GM19467 (cell line): ENCODE results near the gene HAO1.

Source experiments
- ATAC-seq: cut with Tn5 transposase; IDR thresholded peaks from one replicate; pipeline ENCODE4 v1.9.1; 2021; ENCODE audit warnings: mild to moderate bottlenecking, moderate library complexity; ENCODE audit not compliant: unreplicated experiment

Gene HAO1

GRCh38 chr20:7930343-7930742 is 9.9 kb downstream of the HAO1 start:
- ATAC-seq = no peak

DNA sequence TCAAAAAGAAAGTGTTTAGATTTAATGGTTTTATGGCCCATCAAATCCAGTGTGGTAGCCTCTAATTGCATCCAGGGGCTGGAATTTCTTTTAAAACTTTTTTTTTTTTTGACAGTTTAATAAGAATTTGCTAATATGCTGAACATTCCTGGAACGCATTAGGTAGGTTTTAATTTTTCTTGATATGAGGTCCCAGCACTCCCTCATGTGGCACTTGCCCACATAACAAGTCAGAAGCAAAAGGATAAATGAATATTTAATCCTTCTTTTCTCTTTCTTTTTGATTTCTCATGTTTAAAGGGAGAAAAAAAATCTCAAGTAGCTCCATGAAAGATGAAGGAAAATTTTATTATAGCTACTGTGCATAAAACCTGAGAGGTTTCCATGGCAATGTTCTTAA is 13.5 kb downstream of the HAO1 start:
- ATAC-seq = no peak

- no peak for ATAC-seq
Observed at GRCh38 chr20:7926323-7926722, 13.9 kb downstream of the HAO1 start.

GRCh38 chr20:7924692-7925091 is 15.6 kb downstream of the HAO1 start:
- no peak for ATAC-seq

DNA sequence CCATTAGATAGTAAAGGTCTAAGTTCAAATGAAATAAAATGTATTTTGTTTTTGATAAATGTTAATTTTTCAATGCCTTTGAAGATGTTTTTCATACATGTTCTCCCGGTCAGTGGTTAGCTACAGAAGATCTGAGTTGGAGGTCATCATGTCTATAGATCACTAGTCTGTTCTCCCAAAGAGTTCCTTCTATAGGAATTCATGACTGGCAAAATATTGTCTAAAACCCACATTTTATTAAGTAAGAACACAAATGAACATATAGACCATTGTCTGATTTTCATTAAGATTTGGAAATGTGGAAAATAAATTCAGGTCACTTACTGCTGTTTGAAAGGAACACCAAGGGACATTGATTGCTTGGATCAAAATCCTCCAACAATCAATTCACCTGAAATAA is 23.6 kb downstream of the HAO1 start:
- ATAC-seq = no peak

GRCh38 chr20:7912551-7912950 is 27.7 kb downstream of the HAO1 start:
- ATAC-seq = no peak

DNA sequence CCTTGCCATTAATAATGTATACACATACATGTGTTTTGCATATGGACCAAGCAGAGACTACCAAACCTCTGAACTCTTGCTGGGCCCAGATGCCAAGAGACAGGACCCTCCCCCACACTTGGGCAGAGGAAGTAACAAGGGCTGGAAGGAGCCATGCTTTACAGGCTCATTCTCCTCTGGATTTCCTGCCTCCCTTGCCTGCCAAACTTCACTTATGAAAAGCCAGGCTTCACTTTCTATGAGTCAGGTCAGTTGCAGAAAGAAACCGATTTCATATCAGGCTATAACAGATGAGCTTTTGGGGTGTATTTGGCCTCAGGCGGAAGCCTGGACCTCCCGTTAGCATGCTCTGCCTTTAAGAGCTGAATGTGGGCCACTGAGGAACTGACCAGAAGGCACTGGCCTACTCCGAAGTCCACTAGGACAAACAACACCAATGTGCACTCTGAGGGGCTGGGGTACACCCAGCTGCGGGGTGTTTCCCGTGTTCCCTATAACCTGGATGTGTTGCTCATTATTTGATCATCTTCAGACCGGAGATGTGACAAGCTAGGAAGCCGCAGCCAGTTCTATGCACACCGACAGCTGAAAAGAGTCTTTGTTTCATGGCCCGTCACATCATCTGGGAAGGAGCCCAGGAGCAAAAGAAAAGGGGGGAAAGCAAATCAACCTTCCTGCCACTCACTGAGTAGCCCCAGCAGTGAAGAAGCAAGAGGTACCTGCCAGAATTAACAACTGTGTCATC is 28.5 kb downstream of the HAO1 start:
- no peak for ATAC-seq

DNA sequence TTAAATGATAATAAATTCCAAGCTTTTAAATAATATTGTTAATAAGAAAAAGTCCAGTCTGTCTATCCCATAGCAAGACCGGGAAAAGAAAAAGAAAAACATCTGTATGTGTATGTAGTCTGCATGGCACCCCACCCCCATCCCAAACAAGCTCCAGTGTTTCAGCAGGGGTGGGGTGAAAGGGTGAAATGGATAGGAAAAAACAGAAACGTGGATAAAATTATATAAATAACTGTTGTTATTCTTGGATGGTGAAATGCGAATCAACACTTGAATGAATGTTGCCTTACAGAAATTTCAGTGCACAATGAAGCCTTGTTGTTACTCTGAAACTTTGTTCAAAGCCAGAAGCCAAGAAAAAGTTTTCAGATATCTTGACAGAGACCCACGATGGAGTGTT is 31.4 kb downstream of the HAO1 start:
- no peak for ATAC-seq

GRCh38 chr20:7903429-7903828 is 36.8 kb downstream of the HAO1 start:
- ATAC-seq = no peak

GRCh38 chr20:7902879-7903278 is 37.4 kb downstream of the HAO1 start:
- no peak for ATAC-seq

GRCh38 chr20:7897781-7898364 is 42.4 kb downstream of the HAO1 start:
- no peak for ATAC-seq

- ATAC-seq = no peak
Observed at GRCh38 chr20:7893014-7893730, 47.1 kb downstream of the HAO1 start.

DNA sequence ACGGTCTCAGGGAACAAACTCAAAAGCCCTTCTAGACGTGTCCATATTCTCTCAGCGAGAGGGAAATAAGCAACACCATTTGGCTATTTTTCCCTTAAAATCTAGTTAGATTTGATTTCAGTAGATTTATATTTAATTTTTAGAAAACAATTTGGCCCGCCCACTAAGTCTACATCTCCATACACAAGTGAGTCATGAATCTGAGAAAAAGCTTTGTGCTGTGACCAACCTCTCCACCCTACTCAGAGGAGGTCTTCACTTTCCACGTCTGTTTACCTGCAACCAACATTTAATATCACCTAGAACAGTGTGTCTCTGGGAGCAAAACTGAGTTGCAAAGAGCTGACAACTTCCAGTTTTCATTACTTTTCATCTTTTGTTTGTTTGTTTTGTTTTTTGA is 48.6 kb downstream of the HAO1 start:
- no peak for ATAC-seq

- no peak for ATAC-seq
Observed at GRCh38 chr20:7889736-7890135, 50.5 kb downstream of the HAO1 start.

- no peak for ATAC-seq
Observed at GRCh38 chr20:7883741-7884140, 56.5 kb downstream of the HAO1 start.

DNA sequence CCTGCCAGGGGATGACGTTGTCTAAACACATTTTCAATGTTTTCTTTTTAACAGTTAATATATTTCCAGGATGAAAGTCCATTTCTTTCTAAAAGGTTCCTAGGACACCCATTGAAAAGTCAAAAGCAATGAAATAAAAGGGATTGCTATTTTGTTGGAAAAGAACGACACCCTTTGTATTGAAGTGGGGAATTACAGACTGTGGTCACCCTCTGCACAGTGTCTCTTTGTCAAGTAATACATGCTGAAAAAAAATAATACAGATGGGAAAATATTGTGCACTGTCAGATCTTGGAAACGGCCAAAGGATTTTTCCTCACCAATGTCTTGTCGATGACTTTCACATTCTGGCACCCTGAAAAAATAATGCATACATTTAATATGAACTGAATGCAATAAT is 56.9 kb downstream of the HAO1 start:
- no peak for ATAC-seq

- ATAC-seq = no peak
Observed at GRCh38 chr20:7882076-7882475, 58.2 kb downstream of the HAO1 start.

- ATAC-seq = no peak
Observed at GRCh38 chr20:7881551-7881950, 58.7 kb downstream of the HAO1 start.

- peak; percentile 71 for ATAC-seq
Observed at GRCh38 chr20:7879883-7880282, 60.4 kb downstream of the HAO1 start.

GRCh38 chr20:7868108-7868507 is 72.2 kb downstream of the HAO1 start:
- no peak for ATAC-seq

DNA sequence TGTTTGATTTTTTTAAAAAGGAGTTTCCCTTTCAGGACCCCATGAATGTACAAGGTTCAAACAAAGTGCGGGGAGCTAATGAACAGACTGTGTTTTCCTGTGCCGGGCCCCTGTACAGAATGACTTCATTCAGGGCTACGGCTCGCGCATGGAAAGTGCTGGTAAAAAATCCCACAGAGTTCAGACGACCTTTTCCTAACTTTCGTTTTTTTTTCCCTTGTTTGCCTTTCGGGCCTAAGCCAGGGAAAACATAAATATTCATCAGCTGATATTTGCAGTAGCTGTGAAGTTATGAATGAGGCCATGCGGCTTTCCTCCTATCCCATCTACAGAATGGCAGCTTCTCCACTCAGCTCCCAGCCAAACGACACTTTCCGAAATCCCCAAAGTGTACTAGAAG is 74.0 kb downstream of the HAO1 start:
- ATAC-seq = no peak

DNA sequence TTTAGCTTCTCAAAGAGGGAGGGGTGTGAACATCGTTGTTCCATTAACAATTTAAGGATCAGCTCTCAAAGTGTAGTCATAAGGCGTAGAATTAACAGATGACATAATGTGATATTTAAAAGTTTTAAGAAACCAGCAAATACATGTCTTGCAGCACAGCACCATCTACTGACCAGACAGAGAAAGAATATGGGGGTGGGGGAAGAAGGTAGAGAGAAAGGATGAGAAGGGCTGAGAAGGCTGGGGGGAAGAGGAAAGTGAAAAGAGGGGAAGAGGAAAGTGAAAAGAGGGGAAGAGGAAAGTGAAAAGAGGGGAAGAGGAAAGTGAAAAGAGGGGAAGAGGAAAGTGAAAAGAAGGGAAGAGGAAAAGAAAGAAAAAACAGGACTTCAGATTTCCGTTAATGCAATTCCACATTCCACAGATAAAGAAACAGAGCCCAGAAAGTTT is 80.9 kb downstream of the HAO1 start:
- ATAC-seq = no peak
